Lower lobe of right lung (tissue), 2 donors: Measurements from ENCODE around the gene NBPF12. TPM values are rescaled to one million over a fixed set of nuclear protein-coding genes. Genes with fewer than 3 reads are reported as not detected.
"Not testable (repeated sequence)": the region's sequence is repeated elsewhere in the genome, so short reads cannot be mapped to it uniquely, and the experiment has no call there.

ENCODE experiments used
- ATAC-seq, 2 donors: fragments of 200-7000 bp; cut with Tn5 transposase; one replicate each; pipeline ENCODE4 v1.9.1; 2020 to 2022; ENCODE audit warnings: mild to moderate bottlenecking in 2 of 2, moderate library complexity in 2 of 2
- DNase-seq: peaks from one replicate; pipeline ENCODE4 v3.0.0-alpha.2; 2020
- H3K27ac ChIP-seq: fragments of 200-600 bp; one replicate; pipeline ENCODE4 v1.8.0; 2022
- H3K27me3 ChIP-seq: fragments of 200-600 bp; one replicate; pipeline ENCODE4 v1.8.0; 2022; ENCODE audit warnings: low read depth
- H3K36me3 ChIP-seq: fragments of 200-600 bp; one replicate; pipeline ENCODE4 v1.8.0; 2022; ENCODE audit warnings: mild to moderate bottlenecking
- H3K4me1 ChIP-seq: fragments of 200-600 bp; one replicate; pipeline ENCODE4 v1.8.0; 2022
- H3K4me3 ChIP-seq: fragments of 200-600 bp; one replicate; pipeline ENCODE4 v1.8.0; 2022; ENCODE audit warnings: mild to moderate bottlenecking
- H3K9me3 ChIP-seq: fragments of 200-600 bp; one replicate; pipeline ENCODE4 v1.8.0; 2022
- CTCF ChIP-seq: fragments of 200-600 bp; IDR thresholded peaks from one replicate; pipeline ENCODE4 v1.8.0; 2022; ENCODE audit warnings: antibody characterized with exemption, mild to moderate bottlenecking
- intact Hi-C: fragments of 100-400 bp; cut with DNase I; formaldehyde crosslinking; loops from one replicate; pipeline ENCODE4 v1.11.0; 2022
- total RNA-seq: library from RNA; stranded (reverse); fragmentation: NEBNext Ultra II Directional; extraction: Animal tissue kit (Norgen Biotek cat#: 25700); gene quantifications from one replicate; pipeline ENCODE4 v1.2.1, GENCODE V29; 2021
- donor health status: DM: no; HTN: yes; CAD: no; lungs with severe emphysema.

NBPF12 gene
- total RNA-seq, 1 donor from 2014 or later = 14.6 TPM

- H3K4me1 ChIP-seq, H3K27me3 ChIP-seq, intact Hi-C loops, H3K36me3 ChIP-seq, H3K9me3 ChIP-seq: not testable (repeated sequence)
- Histone ChIP-seq H3K27ac (peak overlapping the region; percentile 91), H3K4me3 (peak overlapping the region; percentile 84)
- DNase-seq (peak; percentile 72), ATAC-seq (peak; percentile 83 to 85)
These were observed 1.0 kb downstream of the NBPF12 start for GRCh38 chr1:146938927-146939786.

- ATAC-seq, H3K4me1 ChIP-seq: not testable (repeated sequence)
These were observed 2.2 kb downstream of the NBPF12 start for GRCh38 chr1:146940293-146940692.

GRCh38 chr1:146943342-146943886, 5.3 kb downstream of the NBPF12 start:
- H3K36me3 ChIP-seq, H3K4me3 ChIP-seq, DNase-seq, intact Hi-C loops, H3K9me3 ChIP-seq, H3K27ac ChIP-seq, ATAC-seq, H3K4me1 ChIP-seq, H3K27me3 ChIP-seq: not testable (repeated sequence)

More at GRCh38 chr1:146940293-146940692, 2.2 kb downstream of the NBPF12 start:
- intact Hi-C loops, H3K27me3 ChIP-seq, H3K27ac ChIP-seq, H3K9me3 ChIP-seq, H3K36me3 ChIP-seq, H3K4me3 ChIP-seq, DNase-seq: not testable (repeated sequence)

- DNase-seq, ATAC-seq, intact Hi-C loops, H3K27me3 ChIP-seq, H3K4me3 ChIP-seq, H3K4me1 ChIP-seq, H3K9me3 ChIP-seq, H3K27ac ChIP-seq: not testable (repeated sequence)
- peaks cover 12% of the 10 kb centered on the region for H3K36me3 ChIP-seq
These were observed 10.0 kb downstream of the NBPF12 start for GRCh38 chr1:146948127-146948526.

- H3K27ac ChIP-seq, H3K4me1 ChIP-seq, intact Hi-C loops, ATAC-seq, H3K27me3 ChIP-seq, H3K9me3 ChIP-seq, DNase-seq, H3K4me3 ChIP-seq: not testable (repeated sequence)
- peaks cover 11% of the 10 kb centered on the region for H3K36me3 ChIP-seq
These were observed 26.2 kb downstream of the NBPF12 start for GRCh38 chr1:146964340-146964739.

GRCh38 chr1:146966351-146966750, 28.2 kb downstream of the NBPF12 start:
- ATAC-seq, intact Hi-C loops, H3K4me1 ChIP-seq, H3K27ac ChIP-seq, H3K4me3 ChIP-seq, H3K27me3 ChIP-seq, H3K9me3 ChIP-seq, DNase-seq: not testable (repeated sequence)
- peaks cover 19% of the 10 kb centered on the region for H3K36me3 ChIP-seq
- TF ChIP-seq CTCF = peak; percentile 30

- DNase-seq, H3K27me3 ChIP-seq, ATAC-seq, H3K27ac ChIP-seq, H3K4me3 ChIP-seq, H3K9me3 ChIP-seq, H3K4me1 ChIP-seq, intact Hi-C loops: not testable (repeated sequence)
- H3K36me3 ChIP-seq = peaks cover 12% of the 10 kb centered on the region
These were observed 32.5 kb downstream of the NBPF12 start for GRCh38 chr1:146970656-146971055.

- DNase-seq, H3K9me3 ChIP-seq, ATAC-seq, H3K4me1 ChIP-seq, H3K27ac ChIP-seq, intact Hi-C loops, H3K27me3 ChIP-seq, H3K4me3 ChIP-seq: not testable (repeated sequence)
- H3K36me3 ChIP-seq = peaks cover 12% of the 10 kb centered on the region
These were observed 34.6 kb downstream of the NBPF12 start for GRCh38 chr1:146972681-146973080.

- peaks cover 14% of the 10 kb centered on the region for H3K36me3 ChIP-seq
- H3K27me3 ChIP-seq, intact Hi-C loops, H3K4me1 ChIP-seq, H3K9me3 ChIP-seq, H3K27ac ChIP-seq, H3K4me3 ChIP-seq, DNase-seq, ATAC-seq: not testable (repeated sequence)
These were observed 47.7 kb downstream of the NBPF12 start for GRCh38 chr1:146985855-146986254.

- H3K4me3 ChIP-seq, H3K27ac ChIP-seq, DNase-seq, intact Hi-C loops, H3K9me3 ChIP-seq, ATAC-seq, H3K27me3 ChIP-seq, H3K4me1 ChIP-seq: not testable (repeated sequence)
- H3K36me3 ChIP-seq = peaks cover 17% of the 10 kb centered on the region
These were observed 48.3 kb downstream of the NBPF12 start for GRCh38 chr1:146986450-146986849.

GRCh38 chr1:146987502-146987901, 49.4 kb downstream of the NBPF12 start:
- intact Hi-C loops, H3K4me1 ChIP-seq, H3K27ac ChIP-seq, H3K27me3 ChIP-seq, DNase-seq, H3K9me3 ChIP-seq, ATAC-seq, H3K4me3 ChIP-seq: not testable (repeated sequence)
- peaks cover 15% of the 10 kb centered on the region for H3K36me3 ChIP-seq

GRCh38 chr1:146989455-146989854, 51.3 kb downstream of the NBPF12 start:
- H3K36me3 ChIP-seq = peaks cover 15% of the 10 kb centered on the region
- H3K27me3 ChIP-seq, ATAC-seq, H3K4me1 ChIP-seq, DNase-seq, intact Hi-C loops, H3K27ac ChIP-seq, H3K9me3 ChIP-seq, H3K4me3 ChIP-seq: not testable (repeated sequence)

- H3K9me3 ChIP-seq, H3K27ac ChIP-seq, H3K27me3 ChIP-seq, ATAC-seq, DNase-seq, H3K4me3 ChIP-seq, intact Hi-C loops, H3K36me3 ChIP-seq, H3K4me1 ChIP-seq: not testable (repeated sequence)
These were observed 70.4 kb downstream of the NBPF12 start for GRCh38 chr1:147008495-147008894.
